A549 (cell line): ENCODE measurements around the gene ANKRD10. TPM values are rescaled to one million over a fixed set of nuclear protein-coding genes. Genes with fewer than 3 reads are reported as not detected.

Source experiments
- ATAC-seq, 2 experiments: fragments of 200-7000 bp in 1 of 2; fragments of >200 bp in 1 of 2; cut with Nextera tagmentation in 1 of 2; cut with Tn5 transposase in 1 of 2; 3 replicates each; pipeline versions ENCODE4 v1.8.0 to v1.9.1; 2018 to 2020; ENCODE audit warnings: mild to moderate bottlenecking in 1 of 2, moderate library complexity in 1 of 2
- CTCF ChIA-PET: fragments of 300-600 bp; sonication (Branson Sonifier 250); formaldehyde crosslinking; extraction: SDS; loops from one replicate; lab custom pipeline; 2021; ENCODE audit warnings: antibody characterized with exemption, inconsistent platforms; lab: Yijun Ruan, JAX
- POLR2A ChIA-PET: fragments of 350-600 bp; formaldehyde crosslinking; extraction: SDS; loops from one replicate; lab custom pipeline; 2021; ENCODE audit warnings: antibody characterized with exemption, inconsistent platforms; lab: Yijun Ruan, JAX
- DNase-seq, 2 experiments: peaks; one replicate each; pipeline versions ENCODE4 v3.0.0 to v3.0.0-alpha.2; 2011 to 2016; ENCODE audit warnings: low read depth in 1 of 2, low spot score in 1 of 2
- FAIRE-seq: peaks from 2 replicates; lab custom pipeline; 2011; peaks lifted over from hg19 to GRCh38; lab: Jason Lieb, UNC
- H3K27ac ChIP-seq, 2 experiments: fragments of >200 bp; sonication (Bioruptor Twin); formaldehyde crosslinking; 3 replicates each; pipeline ENCODE4 v1.5.1; 2016 to 2017
- H3K4me1 ChIP-seq: fragments of >200 bp; sonication (Bioruptor Twin); formaldehyde crosslinking; 3 replicates; pipeline ENCODE4 v1.6.1; 2016
- H3K4me2 ChIP-seq: fragments of >200 bp; sonication (Bioruptor Twin); formaldehyde crosslinking; 3 replicates; pipeline ENCODE4 v1.6.1; 2016
- H3K4me3 ChIP-seq: fragments of >200 bp; sonication (Bioruptor Twin); formaldehyde crosslinking; 3 replicates; pipeline ENCODE4 v1.5.1; 2016
- H3K9me3 ChIP-seq: fragments of >200 bp; sonication (Bioruptor Twin); formaldehyde crosslinking; 3 replicates; pipeline ENCODE4 v1.6.1; 2016
- BHLHE40 ChIP-seq: IDR thresholded peaks from 2 replicates; pipeline ENCODE4 v1.6.1; 2012; ENCODE audit warnings: low read depth, low read length, inconsistent platforms
- CEBPB ChIP-seq, 2 experiments: fragments of >200 bp in 1 of 2; sonication (Bioruptor Twin) in 1 of 2; formaldehyde crosslinking in 1 of 2; IDR thresholded peaks; 2 replicates each; pipeline ENCODE4 v1.6.1; 2012 to 2016
- CHD2 ChIP-seq: fragments of 150-350 bp; IDR thresholded peaks from 2 replicates; pipeline ENCODE4 v1.6.1; 2014; ENCODE audit warnings: low read length; ENCODE audit not compliant: partially characterized antibody
- CHD4 ChIP-seq: fragments of 200-600 bp; sonication (generic); IDR thresholded peaks from 2 replicates; pipeline ENCODE4 v1.6.1; 2016; ENCODE audit warnings: antibody characterized with exemption, mild to moderate bottlenecking, borderline replicate concordance
- EHF ChIP-seq: fragments of 250-450 bp; sonication (Bioruptor Pico); IDR thresholded peaks from 2 replicates; pipeline ENCODE4 v1.5.0; 2020; ENCODE audit warnings: mild to moderate bottlenecking
- FOSB ChIP-seq: fragments of 250-450 bp; sonication (Bioruptor Pico); IDR thresholded peaks from 2 replicates; pipeline ENCODE4 v1.5.0; 2020; ENCODE audit warnings: mild to moderate bottlenecking, moderate library complexity
- FOXS1 ChIP-seq: fragments of 250-450 bp; sonication (Bioruptor Pico); IDR thresholded peaks from 2 replicates; pipeline ENCODE4 v1.5.0; 2020; ENCODE audit warnings: mild to moderate bottlenecking, moderate library complexity
- GATA3 ChIP-seq: IDR thresholded peaks from 2 replicates; pipeline ENCODE4 v1.6.1; 2012; ENCODE audit warnings: borderline replicate concordance
- HDAC2 ChIP-seq: fragments of 200-600 bp; sonication (generic); IDR thresholded peaks from 2 replicates; pipeline ENCODE4 v1.6.1; 2016
- HOXB5 ChIP-seq: fragments of 250-450 bp; sonication (Bioruptor Pico); IDR thresholded peaks from 2 replicates; pipeline ENCODE4 v1.5.0; 2020; ENCODE audit warnings: mild to moderate bottlenecking, moderate library complexity
- KDM1A ChIP-seq: fragments of 200-600 bp; sonication (generic); IDR thresholded peaks from 2 replicates; pipeline ENCODE4 v1.6.1; 2016; ENCODE audit warnings: low read depth, mild to moderate bottlenecking
- KDM5A ChIP-seq: fragments of 200-600 bp; sonication (generic); IDR thresholded peaks from 2 replicates; pipeline ENCODE4 v1.6.1; 2016; ENCODE audit warnings: antibody characterized with exemption, mild to moderate bottlenecking
- MAFK ChIP-seq: fragments of 450-650 bp; IDR thresholded peaks from 2 replicates; pipeline ENCODE4 v1.6.1; 2014; ENCODE audit not compliant: partially characterized antibody
- NFE2L2 ChIP-seq: fragments of 150-350 bp; conservative IDR thresholded peaks from 2 replicates; pipeline ENCODE4 v1.6.1; 2014; ENCODE audit warnings: low read length
- NPAS2 ChIP-seq: fragments of 250-450 bp; sonication (Bioruptor Pico); IDR thresholded peaks from 2 replicates; pipeline ENCODE4 v1.8.0; 2022; ENCODE audit warnings: mild to moderate bottlenecking, moderate library complexity, borderline replicate concordance
- PHF8 ChIP-seq: fragments of 200-600 bp; sonication (generic); IDR thresholded peaks from 2 replicates; pipeline ENCODE4 v1.6.1; 2016; ENCODE audit warnings: low read depth, mild to moderate bottlenecking, antibody characterized with exemption, moderate library complexity, borderline replicate concordance
- POLR2AphosphoS2 ChIP-seq: conservative IDR thresholded peaks from 2 replicates; pipeline ENCODE4 v1.6.1; 2012; ENCODE audit warnings: low read length, improper control_type of control experiment, inconsistent platforms
- RAD21 ChIP-seq, 2 experiments: fragments of >200 bp in 1 of 2; sonication (Bioruptor Twin) in 1 of 2; formaldehyde crosslinking in 1 of 2; IDR thresholded peaks in 1 of 2; conservative IDR thresholded peaks in 1 of 2; 2 replicates in 1 of 2; 3 replicates in 1 of 2; pipeline ENCODE4 v1.6.1; 2012 to 2018; ENCODE audit warnings: inconsistent platforms in 1 of 2
- RNF2 ChIP-seq: fragments of 200-600 bp; sonication (generic); IDR thresholded peaks from 2 replicates; pipeline ENCODE4 v1.6.1; 2016; ENCODE audit warnings: low read depth, mild to moderate bottlenecking, antibody characterized with exemption, moderate library complexity, borderline replicate concordance
- SMC3 ChIP-seq: fragments of >200 bp; sonication (Bioruptor Twin); formaldehyde crosslinking; IDR thresholded peaks from 3 replicates; pipeline ENCODE4 v1.6.1; 2018; ENCODE audit warnings: inconsistent platforms
- SREBF2 ChIP-seq: fragments of 450-650 bp; IDR thresholded peaks from 2 replicates; pipeline ENCODE4 v1.6.1; 2014; ENCODE audit warnings: mild to moderate bottlenecking, moderate library complexity
- TFCP2L1 ChIP-seq: fragments of 250-450 bp; sonication (Bioruptor Pico); IDR thresholded peaks from 2 replicates; pipeline ENCODE4 v1.5.0; 2021; ENCODE audit warnings: mild to moderate bottlenecking
- TP53 ChIP-seq: fragments of 250-450 bp; sonication (Bioruptor Pico); IDR thresholded peaks from 2 replicates; pipeline ENCODE4 v1.5.0; 2021; ENCODE audit warnings: mild to moderate bottlenecking, moderate library complexity
- ZNF302 ChIP-seq: fragments of 250-450 bp; sonication (Bioruptor Pico); IDR thresholded peaks from 2 replicates; pipeline ENCODE4 v1.9.0; 2021; ENCODE audit warnings: inconsistent platforms, mild to moderate bottlenecking, moderate library complexity
- ZSCAN20 ChIP-seq: fragments of 250-450 bp; sonication (Bioruptor Pico); IDR thresholded peaks from 2 replicates; pipeline ENCODE4 v1.8.0; 2022; ENCODE audit warnings: mild to moderate bottlenecking, moderate library complexity
- WGBS: methylation state at CpG from one replicate; pipeline ENCODE4 v1.1.6; 2017; ENCODE audit errors: missing lambda C conversion rate; 5-methylcytosine and 5-hydroxymethylcytosine counted together
- polyA plus RNA-seq, 4 experiments: library from polyadenylated mRNA; depleted of rRNA in 3 of 4; stranded (reverse); fragments of >200 nt; fragmentation: RNase III in 1 of 4; extraction: RNeasy Plus Mini Kit Qiagen cat#74134 plus additional on column Dnase treatment in 1 of 4; gene quantifications; 2 replicates in 3 of 4; 3 replicates in 1 of 4; pipeline ENCODE4 v1.2.3, GENCODE V29; 2011 to 2017
- TF ChIP-seq, protein P1 (sequence below): fragments of 150-350 bp; IDR thresholded peaks from 2 replicates; pipeline ENCODE4 v1.6.1; 2014; ENCODE audit warnings: low read depth, mild to moderate bottlenecking, low read length
- TF ChIP-seq, protein P2 (sequence below): fragments of >200 bp; sonication (Bioruptor Twin); formaldehyde crosslinking; IDR thresholded peaks from 3 replicates; pipeline ENCODE4 v1.6.1; 2016
- TF ChIP-seq, protein P3 (sequence below): IDR thresholded peaks from 2 replicates; pipeline ENCODE4 v1.6.1; 2012

The ANKRD10 gene
- polyA plus RNA-seq, 2 of the 4 experiments (the other 2 are of a cell fraction), result 32.1 to 66.0 TPM

DNA sequence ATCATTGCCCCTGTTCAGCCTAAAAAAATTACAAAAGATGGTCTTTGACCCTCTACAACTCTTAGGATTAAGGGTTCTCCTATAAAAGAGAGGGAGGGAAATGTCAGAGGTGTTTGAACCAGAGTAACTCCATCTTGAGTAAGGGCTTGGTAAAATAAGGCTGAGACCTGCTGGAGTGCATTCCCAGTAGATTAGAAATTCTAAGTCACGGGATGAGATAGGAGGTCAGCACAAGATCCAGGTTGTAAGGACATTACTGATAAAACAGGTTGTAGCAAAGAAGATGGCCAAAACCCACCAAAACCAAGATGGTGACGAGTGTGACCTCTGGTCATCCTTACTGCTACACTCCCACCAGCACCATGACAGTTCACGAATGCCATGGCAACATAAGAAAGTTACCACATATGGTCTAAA is 48.7 kb upstream of the ANKRD10 start:
- no peak overlapping the region for H3K4me3 ChIP-seq
- H3K27ac ChIP-seq, result no peak overlapping the region
- no peak overlapping the region for H3K4me2 ChIP-seq
- FAIRE-seq (no peak), ATAC-seq (no peak), DNase-seq (no peak)
- CTCF ChIA-PET, result no interaction called here
- whole genome bisulfite sequencing, result 97% methylated on average over 3 of the region's 3 CpGs
- H3K9me3 ChIP-seq, result no peaks in the 10 kb centered on the region
- POLR2A ChIA-PET, result no interaction called here
- H3K4me1 ChIP-seq, result peaks cover 16% of the 10 kb centered on the region
- TF ChIP-seq ZNF302 (peak; percentile 35; the same call in 1 of the 2 replicates), GATA3 (no peak)
- TF ChIP-seq, protein P1, sequence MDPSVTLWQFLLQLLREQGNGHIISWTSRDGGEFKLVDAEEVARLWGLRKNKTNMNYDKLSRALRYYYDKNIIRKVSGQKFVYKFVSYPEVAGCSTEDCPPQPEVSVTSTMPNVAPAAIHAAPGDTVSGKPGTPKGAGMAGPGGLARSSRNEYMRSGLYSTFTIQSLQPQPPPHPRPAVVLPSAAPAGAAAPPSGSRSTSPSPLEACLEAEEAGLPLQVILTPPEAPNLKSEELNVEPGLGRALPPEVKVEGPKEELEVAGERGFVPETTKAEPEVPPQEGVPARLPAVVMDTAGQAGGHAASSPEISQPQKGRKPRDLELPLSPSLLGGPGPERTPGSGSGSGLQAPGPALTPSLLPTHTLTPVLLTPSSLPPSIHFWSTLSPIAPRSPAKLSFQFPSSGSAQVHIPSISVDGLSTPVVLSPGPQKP, result no peak

DNA sequence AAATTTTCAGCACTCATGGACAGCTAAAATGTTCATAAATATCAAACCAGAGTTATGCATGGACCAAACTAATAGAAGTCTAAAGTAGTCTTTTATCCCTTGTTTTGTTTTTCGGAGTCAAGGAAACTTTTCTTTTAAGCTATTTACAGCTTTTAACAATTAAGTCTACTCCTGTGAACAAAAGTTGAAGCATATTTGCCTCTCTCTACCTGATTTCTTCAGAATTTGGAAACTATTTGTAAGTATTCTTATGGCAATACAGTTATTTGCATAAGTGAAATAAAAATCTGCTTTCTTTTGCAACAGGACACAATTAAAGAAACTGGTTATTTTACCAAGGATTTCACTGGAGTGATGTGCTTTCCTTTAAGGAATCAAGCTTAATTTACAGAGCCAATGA is 47.1 kb upstream of the ANKRD10 start:
- CTCF ChIA-PET, result no interaction called here
- FAIRE-seq, result no peak
- H3K9me3 ChIP-seq, result no peaks in the 10 kb centered on the region
- DNase-seq, result no peak
- no peak overlapping the region for H3K27ac ChIP-seq
- no peak for ATAC-seq
- 91% methylated on average over 1 of the region's 1 CpG for WGBS
- H3K4me2 ChIP-seq, result no peak overlapping the region
- no peak overlapping the region for H3K4me3 ChIP-seq
- TF ChIP-seq, protein P2, sequence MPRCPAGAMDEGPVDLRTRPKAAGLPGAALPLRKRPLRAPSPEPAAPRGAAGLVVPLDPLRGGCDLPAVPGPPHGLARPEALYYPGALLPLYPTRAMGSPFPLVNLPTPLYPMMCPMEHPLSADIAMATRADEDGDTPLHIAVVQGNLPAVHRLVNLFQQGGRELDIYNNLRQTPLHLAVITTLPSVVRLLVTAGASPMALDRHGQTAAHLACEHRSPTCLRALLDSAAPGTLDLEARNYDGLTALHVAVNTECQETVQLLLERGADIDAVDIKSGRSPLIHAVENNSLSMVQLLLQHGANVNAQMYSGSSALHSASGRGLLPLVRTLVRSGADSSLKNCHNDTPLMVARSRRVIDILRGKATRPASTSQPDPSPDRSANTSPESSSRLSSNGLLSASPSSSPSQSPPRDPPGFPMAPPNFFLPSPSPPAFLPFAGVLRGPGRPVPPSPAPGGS, result no peak
- TF ChIP-seq TP53 (CRISPR knock-in tag), result no peak
- no peak for TF ChIP-seq KDM5A
- no peak for TF ChIP-seq CHD4
- no peak for TF ChIP-seq SREBF2
- TF ChIP-seq, protein P1, result no peak
- no peak for TF ChIP-seq PHF8
- no peak for TF ChIP-seq ZNF302
- TF ChIP-seq HOXB5 (CRISPR knock-in tag), result no peak
- no peak for TF ChIP-seq FOXS1
- no peak for TF ChIP-seq FOSB (CRISPR knock-in tag)
- TF ChIP-seq CEBPB (IDR thresholded peaks at IDR 0.05), result no peak
- TF ChIP-seq ZSCAN20 (CRISPR knock-in tag), result no peak
- TF ChIP-seq, protein P3, sequence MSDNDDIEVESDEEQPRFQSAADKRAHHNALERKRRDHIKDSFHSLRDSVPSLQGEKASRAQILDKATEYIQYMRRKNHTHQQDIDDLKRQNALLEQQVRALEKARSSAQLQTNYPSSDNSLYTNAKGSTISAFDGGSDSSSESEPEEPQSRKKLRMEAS, result no peak
- no peak for TF ChIP-seq NFE2L2
- no peak for TF ChIP-seq RAD21 (conservative IDR thresholded peaks at IDR 0.05 in 1 of 2, IDR thresholded peaks at IDR 0.05 in 1 of 2)
- no peak for TF ChIP-seq SMC3
- TF ChIP-seq POLR2AphosphoS2, result no peak
- TF ChIP-seq KDM1A, result no peak
- POLR2A ChIA-PET, result no interaction called here
- H3K4me1 ChIP-seq, result peaks cover 24% of the 10 kb centered on the region

DNA sequence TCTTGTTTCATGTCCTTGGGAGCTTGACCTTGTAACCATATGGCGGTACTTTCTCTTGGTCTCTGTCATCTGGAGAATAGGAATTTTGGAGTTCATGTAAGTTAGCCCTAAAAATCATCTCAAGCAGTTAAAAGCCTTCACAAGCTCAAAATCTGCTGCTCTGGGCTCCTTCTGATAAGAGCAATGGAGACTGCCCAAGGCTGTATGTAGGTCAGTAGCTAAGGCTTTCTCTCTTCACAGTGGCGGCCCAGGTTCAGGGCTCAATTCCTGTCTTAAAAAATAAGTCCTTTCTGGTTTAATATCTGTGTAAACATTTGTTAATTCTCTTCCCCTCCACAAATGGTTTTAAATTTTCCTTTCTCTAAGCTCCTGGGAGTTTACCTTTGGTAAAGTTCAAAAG is 45.3 kb upstream of the ANKRD10 start:
- CTCF ChIA-PET, result interaction anchor here (0.6 kb wide), 2 partner anchors 89 to 245 kb away, joined by 3 to 4 read pairs; no protein-coding TSS in a partner anchor
- ATAC-seq, result no peak

More for the DNA sequence above, 45.3 kb upstream of the ANKRD10 start:
- no peak for DNase-seq
- Histone ChIP-seq H3K9me3 (no peaks in the 10 kb centered on the region), H3K4me3 (no peak overlapping the region), H3K27ac (no peak overlapping the region)
- WGBS, result 92% methylated on average over 2 of the region's 2 CpGs
- no peak for FAIRE-seq
- TF ChIP-seq TFCP2L1 (CRISPR knock-in tag), result no peak
- TF ChIP-seq BHLHE40, result no peak
- no peak for TF ChIP-seq CHD2
- TF ChIP-seq EHF (CRISPR knock-in tag), result no peak
- no peak for TF ChIP-seq MAFK
- TF ChIP-seq RNF2, result no peak
- no peak for TF ChIP-seq NPAS2 (CRISPR knock-in tag)
- no peak for TF ChIP-seq PHF8
- TF ChIP-seq, protein P1, result no peak
- TF ChIP-seq SREBF2, result no peak
- TF ChIP-seq GATA3, result no peak
- no peak for TF ChIP-seq HDAC2
- TF ChIP-seq, all 56 proteins: peak for 0
- Histone ChIP-seq H3K4me1 (peaks cover 21% of the 10 kb centered on the region), H3K4me2 (no peak overlapping the region)
- POLR2A ChIA-PET, result no interaction called here
